Superior temporal gyrus (tissue), 1 donor: ENCODE results near the gene RAPGEF2.

Experiments used
- DNase-seq: peaks from one replicate; pipeline ENCODE4 v3.0.0-alpha.2; 2016; ENCODE audit errors: extremely low spot score

RAPGEF2 gene

GRCh38 chr4:159197260-159197884 is 94.5 kb downstream of the RAPGEF2 start:
- DNase-seq, result peak; percentile 69

- DNase-seq, result no peak
Observed at GRCh38 chr4:159197885-159198269, 95.0 kb downstream of the RAPGEF2 start.

- DNase-seq, result no peak
Observed at GRCh38 chr4:159199826-159200225, 96.9 kb downstream of the RAPGEF2 start.

GRCh38 chr4:159201168-159201567 is 98.3 kb downstream of the RAPGEF2 start:
- DNase-seq, result peak; percentile 58

GRCh38 chr4:159204566-159204965 is 101.7 kb downstream of the RAPGEF2 start:
- DNase-seq, result no peak

- DNase-seq, result no peak
Observed at GRCh38 chr4:159205466-159205865, 102.6 kb downstream of the RAPGEF2 start.

GRCh38 chr4:159206427-159206871 is 103.6 kb downstream of the RAPGEF2 start:
- DNase-seq, result no peak

- no peak for DNase-seq
Observed at GRCh38 chr4:159209249-159209648, 106.4 kb downstream of the RAPGEF2 start.

- DNase-seq, result no peak
Observed at GRCh38 chr4:159210975-159211374, 108.1 kb downstream of the RAPGEF2 start.

GRCh38 chr4:159212675-159213293 is 109.9 kb downstream of the RAPGEF2 start:
- DNase-seq, result no peak

GRCh38 chr4:159216834-159217233 is 114.0 kb downstream of the RAPGEF2 start:
- no peak for DNase-seq

- DNase-seq, result no peak
Observed at GRCh38 chr4:159219862-159220261, 117.0 kb downstream of the RAPGEF2 start.

GRCh38 chr4:159220353-159220752 is 117.5 kb downstream of the RAPGEF2 start:
- no peak for DNase-seq

GRCh38 chr4:159221280-159221679 is 118.4 kb downstream of the RAPGEF2 start:
- DNase-seq, result no peak

GRCh38 chr4:159222043-159222552 is 119.2 kb downstream of the RAPGEF2 start:
- DNase-seq, result no peak

GRCh38 chr4:159224408-159224807 is 121.5 kb downstream of the RAPGEF2 start:
- no peak for DNase-seq

GRCh38 chr4:159227378-159227777 is 124.5 kb downstream of the RAPGEF2 start:
- peak; percentile 71 for DNase-seq

GRCh38 chr4:159227984-159228383 is 125.1 kb downstream of the RAPGEF2 start:
- DNase-seq, result peak; percentile 78

- peak; percentile 59 for DNase-seq
Observed at GRCh38 chr4:159229164-159229563, 126.3 kb downstream of the RAPGEF2 start.

GRCh38 chr4:159232465-159233106 is 129.7 kb downstream of the RAPGEF2 start:
- no peak for DNase-seq

- no peak for DNase-seq
Observed at GRCh38 chr4:159235779-159236368, 133.0 kb downstream of the RAPGEF2 start.

- DNase-seq, result no peak
Observed at GRCh38 chr4:159237975-159238374, 135.1 kb downstream of the RAPGEF2 start.
